ENCODE results near the gene ZNF443. TPM values are rescaled to one million over a fixed set of nuclear protein-coding genes. Genes with fewer than 3 reads are reported as not detected.
A peak's percentile ranks its signal among the peaks of the same experiment; 100 is the strongest.
"Not testable (repeated sequence)": the region's sequence is repeated elsewhere in the genome, so short reads cannot be mapped to it uniquely, and the experiment has no call there.

Gene ZNF443
- total RNA-seq, 3 donors from 2014 or later (not counting 1 experiment from before 2014, with no cell fraction given), result 3.5 to 6.1 (median 3.9) TPM

DNA sequence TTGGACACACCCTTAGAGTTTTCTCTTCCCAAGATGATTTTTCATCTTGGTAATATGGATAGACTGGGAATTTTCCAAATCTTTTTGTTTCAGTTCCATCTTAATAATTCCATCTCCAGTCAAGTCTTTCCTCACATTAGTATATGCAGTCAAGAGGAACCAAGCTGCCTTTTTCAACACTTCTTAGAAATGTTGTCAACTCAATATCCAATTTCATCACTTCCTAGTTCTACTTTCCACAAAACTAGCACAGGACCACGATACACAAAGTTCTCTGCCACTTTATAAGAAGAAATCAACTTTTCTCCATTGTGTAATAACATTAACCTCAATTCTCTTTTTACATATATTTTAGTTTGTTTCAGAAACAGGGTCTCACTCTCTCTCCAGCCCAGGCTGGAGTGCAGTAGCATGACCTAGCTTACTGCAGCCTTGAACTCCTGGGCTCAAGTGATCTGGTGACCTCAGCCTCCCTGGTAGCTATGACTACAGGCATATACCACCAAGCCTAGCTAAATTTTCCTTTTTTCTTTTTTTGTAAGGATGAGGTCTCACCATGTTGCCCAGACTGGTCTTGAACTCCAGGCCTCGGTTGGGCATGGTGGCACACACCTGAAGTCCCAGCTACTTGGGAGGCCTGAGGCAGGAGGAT is 15.5 kb downstream of the ZNF443 start:
- no peak overlapping the region for H3K4me3 ChIP-seq (ENCODE audit: low read length)
- no peaks in the 10 kb centered on the region for H3K36me3 ChIP-seq (ENCODE audit: control insufficient read depth, insufficient read depth, low read length)
- Mint-ChIP-seq H3K36me3 (peaks cover 16% of the 10 kb centered on the region), H3K4me1 (no peaks in the 10 kb centered on the region), H3K4me3 (no peak overlapping the region), H3K27ac (no peak overlapping the region), H3K9me3 (peaks cover 0 to 3% of the 10 kb centered on the region in 2 donors), H3K27me3 (ENCODE audit: low read depth in 2 of 2) (no peaks in the 10 kb centered on the region)
- TF ChIP-seq, protein P1, sequence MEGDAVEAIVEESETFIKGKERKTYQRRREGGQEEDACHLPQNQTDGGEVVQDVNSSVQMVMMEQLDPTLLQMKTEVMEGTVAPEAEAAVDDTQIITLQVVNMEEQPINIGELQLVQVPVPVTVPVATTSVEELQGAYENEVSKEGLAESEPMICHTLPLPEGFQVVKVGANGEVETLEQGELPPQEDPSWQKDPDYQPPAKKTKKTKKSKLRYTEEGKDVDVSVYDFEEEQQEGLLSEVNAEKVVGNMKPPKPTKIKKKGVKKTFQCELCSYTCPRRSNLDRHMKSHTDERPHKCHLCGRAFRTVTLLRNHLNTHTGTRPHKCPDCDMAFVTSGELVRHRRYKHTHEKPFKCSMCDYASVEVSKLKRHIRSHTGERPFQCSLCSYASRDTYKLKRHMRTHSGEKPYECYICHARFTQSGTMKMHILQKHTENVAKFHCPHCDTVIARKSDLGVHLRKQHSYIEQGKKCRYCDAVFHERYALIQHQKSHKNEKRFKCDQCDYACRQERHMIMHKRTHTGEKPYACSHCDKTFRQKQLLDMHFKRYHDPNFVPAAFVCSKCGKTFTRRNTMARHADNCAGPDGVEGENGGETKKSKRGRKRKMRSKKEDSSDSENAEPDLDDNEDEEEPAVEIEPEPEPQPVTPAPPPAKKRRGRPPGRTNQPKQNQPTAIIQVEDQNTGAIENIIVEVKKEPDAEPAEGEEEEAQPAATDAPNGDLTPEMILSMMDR (IDR thresholded peaks at IDR 0.05), result no peak
- peaks cover 14% of the 10 kb centered on the region for H3K9me3 ChIP-seq (ENCODE audit: control insufficient read depth, insufficient read depth, low read length)
- no peaks in the 10 kb centered on the region for H3K27me3 ChIP-seq (ENCODE audit: control insufficient read depth, insufficient read depth, low read length)
- 85% methylated on average over 2 of the region's 2 CpGs for WGBS (ENCODE audit: insufficient coverage)
- no peak overlapping the region for H3K27ac ChIP-seq (ENCODE audit: low read length)
- DNase-seq (no peak), ATAC-seq (no peak)
- H3K4me1 ChIP-seq (ENCODE audit: control insufficient read depth, insufficient read depth, low read length), result no peaks in the 10 kb centered on the region
- intact Hi-C loops (cut with micrococcal nuclease), result no loop called here

- H3K27me3 ChIP-seq (ENCODE audit: control insufficient read depth, insufficient read depth, low read length); H3K4me3 Mint-ChIP-seq; H3K4me1 Mint-ChIP-seq; H3K9me3 Mint-ChIP-seq; H3K36me3 ChIP-seq (ENCODE audit: control insufficient read depth, insufficient read depth, low read length); H3K27me3 Mint-ChIP-seq (ENCODE audit: low read depth in 2 of 2); H3K4me1 ChIP-seq (ENCODE audit: control insufficient read depth, insufficient read depth, low read length); DNase-seq; H3K9me3 ChIP-seq (ENCODE audit: control insufficient read depth, insufficient read depth, low read length); H3K27ac ChIP-seq (ENCODE audit: low read length); H3K27ac Mint-ChIP-seq; intact Hi-C loops (cut with micrococcal nuclease); H3K4me3 ChIP-seq (ENCODE audit: low read length); ATAC-seq: not testable (repeated sequence)
- WGBS (ENCODE audit: insufficient coverage), result 90% methylated on average over 5 of the region's 5 CpGs
- H3K36me3 Mint-ChIP-seq, result peaks cover 11% of the 10 kb centered on the region
These were observed 23.5 kb downstream of the ZNF443 start for GRCh38 chr19:12417273-12417672.

DNA sequence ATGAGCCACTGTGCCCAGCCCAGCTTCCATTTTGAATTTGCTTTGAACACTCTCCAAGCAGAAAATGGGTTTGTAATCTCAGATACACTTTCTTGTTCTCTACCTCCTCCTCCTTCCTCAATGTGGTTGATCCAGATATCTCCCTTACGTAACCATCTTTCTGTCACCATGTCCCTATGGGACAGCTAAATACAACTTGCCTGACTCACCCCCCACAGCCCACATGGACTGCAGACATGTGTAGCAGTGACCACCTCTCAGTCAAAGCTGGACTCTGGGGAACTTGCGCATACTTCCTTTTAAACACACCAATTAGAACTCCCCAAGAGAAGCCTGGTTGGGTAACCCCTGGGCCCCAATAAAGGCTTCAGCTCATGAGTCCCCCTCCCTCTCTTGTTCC is 28.9 kb downstream of the ZNF443 start:
- Mint-ChIP-seq H3K4me1 (no peaks in the 10 kb centered on the region), H3K9me3 (peaks cover 2 to 4% of the 10 kb centered on the region in 2 donors), H3K27me3 (ENCODE audit: low read depth in 2 of 2) (peaks cover 0 to under 1% of the 10 kb centered on the region in 2 donors), H3K27ac (no peak overlapping the region), H3K4me3 (no peak overlapping the region), H3K36me3 (no peaks in the 10 kb centered on the region)
- 96% methylated on average over 2 of the region's 2 CpGs for WGBS (ENCODE audit: insufficient coverage)
- no peaks in the 10 kb centered on the region for H3K36me3 ChIP-seq (ENCODE audit: control insufficient read depth, insufficient read depth, low read length)
- ATAC-seq (no peak), DNase-seq (no peak)
- no peak overlapping the region for H3K27ac ChIP-seq (ENCODE audit: low read length)
- H3K4me1 ChIP-seq (ENCODE audit: control insufficient read depth, insufficient read depth, low read length), result no peaks in the 10 kb centered on the region
- intact Hi-C loops (cut with micrococcal nuclease), result no loop called here
- H3K27me3 ChIP-seq (ENCODE audit: control insufficient read depth, insufficient read depth, low read length), result no peaks in the 10 kb centered on the region
- H3K9me3 ChIP-seq (ENCODE audit: control insufficient read depth, insufficient read depth, low read length), result no peaks in the 10 kb centered on the region
- TF ChIP-seq, protein P1 (IDR thresholded peaks at IDR 0.05), result no peak
- H3K4me3 ChIP-seq (ENCODE audit: low read length), result no peak overlapping the region

DNA sequence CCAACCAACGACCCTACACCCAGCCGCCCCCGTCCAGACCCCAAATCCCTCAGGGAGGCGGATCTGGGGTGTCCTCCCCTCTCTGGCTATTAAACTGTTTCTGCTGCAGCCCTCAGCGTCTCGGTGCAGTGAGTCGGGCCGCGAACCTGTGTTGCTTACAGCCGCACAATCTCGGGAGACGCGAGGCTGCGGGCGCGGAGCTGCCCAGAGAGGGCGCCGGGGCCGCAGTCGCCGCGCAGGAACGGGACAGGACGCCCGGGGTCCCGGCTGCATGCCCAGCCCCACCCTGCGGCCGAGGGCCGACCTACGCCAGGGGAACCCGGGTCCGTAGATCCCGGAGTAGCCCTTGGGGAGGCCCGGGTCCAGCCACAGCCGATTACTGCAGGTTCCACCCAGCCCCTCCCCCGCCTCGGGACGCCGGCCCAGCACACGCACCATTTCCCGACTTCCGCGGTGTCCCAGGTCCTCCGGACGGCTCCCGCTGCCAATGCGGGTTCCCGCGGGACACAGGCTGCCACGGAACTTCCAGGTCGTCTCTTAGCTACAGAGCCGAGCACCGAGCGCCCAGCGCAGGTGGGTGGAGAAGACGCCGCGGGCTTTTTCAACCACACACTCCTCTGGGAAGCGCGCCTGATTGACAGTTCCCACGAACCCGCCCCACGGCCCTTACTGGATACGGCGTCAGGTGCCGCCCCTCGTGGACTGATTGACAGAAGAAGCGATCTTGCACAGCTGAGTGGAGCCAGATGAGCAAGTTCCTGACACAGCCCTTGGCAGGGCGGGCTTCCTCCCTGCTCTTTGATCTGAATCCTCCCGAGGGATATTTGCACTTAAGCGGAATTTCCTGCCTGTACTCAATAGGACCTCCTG is 40.0 kb downstream of the ZNF443 start, which contains the start of gene ZNF799:
Gene ZNF799, minus strand, starts transcription at position 639 of the 870 bp plus-strand sequence. Its CDS starts 201 bp downstream, at position 438.
- intact Hi-C loops (cut with micrococcal nuclease), result loop anchor here (5.0 kb wide), 1 partner anchor 41 kb away; the partner anchor contains the start of gene ZNF443
- Mint-ChIP-seq H3K4me1 (peaks cover 20 to 33% of the 10 kb centered on the region in 2 donors), H3K9me3 (no peaks in the 10 kb centered on the region), H3K27me3 (ENCODE audit: low read depth in 2 of 2) (no peaks in the 10 kb centered on the region), H3K36me3 (no peaks in the 10 kb centered on the region), H3K4me3 (peak within 1 kb of the TSS; percentile 95), H3K27ac (peak within 1 kb of the TSS; percentile 85 to 91)
- peak within 1 kb of the TSS; percentile 66 for H3K27ac ChIP-seq (ENCODE audit: low read length)
- H3K4me1 ChIP-seq (ENCODE audit: control insufficient read depth, insufficient read depth, low read length), result peaks cover 11% of the 10 kb centered on the region
- no peaks in the 10 kb centered on the region for H3K36me3 ChIP-seq (ENCODE audit: control insufficient read depth, insufficient read depth, low read length)
- WGBS (ENCODE audit: insufficient coverage), result under 1% methylated on average over 71 of the region's 71 CpGs
- TF ChIP-seq, protein P1 (IDR thresholded peaks at IDR 0.05), result no peak
- no peaks in the 10 kb centered on the region for H3K9me3 ChIP-seq (ENCODE audit: control insufficient read depth, insufficient read depth, low read length)
- DNase-seq (peak; percentile 75 to 86), ATAC-seq (peak; percentile 92 to 96 (median 96))
- H3K27me3 ChIP-seq (ENCODE audit: control insufficient read depth, insufficient read depth, low read length), result no peaks in the 10 kb centered on the region
- H3K4me3 ChIP-seq (ENCODE audit: low read length), result peak within 1 kb of the TSS; percentile 97

GRCh38 chr19:12399901-12400632 is 40.8 kb downstream of the ZNF443 start:
- H3K27ac Mint-ChIP-seq, result peak overlapping the region in 1 of 2 donors; percentile 91
- intact Hi-C loops (cut with micrococcal nuclease), result loop anchor here (5.0 kb wide), 1 partner anchor 42 kb away; the partner anchor contains the start of gene ZNF443
- not testable (repeated sequence) for H3K27ac ChIP-seq (ENCODE audit: low read length); H3K36me3 ChIP-seq (ENCODE audit: control insufficient read depth, insufficient read depth, low read length); H3K9me3 Mint-ChIP-seq; H3K9me3 ChIP-seq (ENCODE audit: control insufficient read depth, insufficient read depth, low read length); H3K27me3 ChIP-seq (ENCODE audit: control insufficient read depth, insufficient read depth, low read length); H3K27me3 Mint-ChIP-seq (ENCODE audit: low read depth in 2 of 2); H3K36me3 Mint-ChIP-seq
- ATAC-seq, result peak; percentile 36 to 49 (median 48)
- 5% methylated on average over 19 of the region's 23 CpGs for WGBS (ENCODE audit: insufficient coverage)
- peaks cover 26 to 38% of the 10 kb centered on the region in 2 donors for H3K4me1 Mint-ChIP-seq
- peaks cover 11% of the 10 kb centered on the region for H3K4me1 ChIP-seq (ENCODE audit: control insufficient read depth, insufficient read depth, low read length)
- H3K4me3 Mint-ChIP-seq, result peak overlapping the region; percentile 95
- peak; percentile 27 to 54 for DNase-seq
- peak overlapping the region; percentile 97 for H3K4me3 ChIP-seq (ENCODE audit: low read length)

All from natural killer cell (primary cell).